Left lung (tissue), 10 donors: ENCODE measurements around the gene PERCC1. TPM values are rescaled to one million over a fixed set of nuclear protein-coding genes. Genes with fewer than 3 reads are reported as not detected.
"Not testable (repeated sequence)": the region's sequence is repeated elsewhere in the genome, so short reads cannot be mapped to it uniquely, and the experiment has no call there.

Experiments used
- ATAC-seq: fragments of 200-7000 bp; cut with Tn5 transposase; one replicate; pipeline ENCODE4 v1.9.1; 2020; ENCODE audit warnings: moderate library complexity
- DNase-seq, 4 donors: peaks; one replicate each; pipeline ENCODE4 v3.0.0-alpha.2; 2013 to 2020
- H3K27ac ChIP-seq, 2 donors: fragments of 200-600 bp; sonication (generic) in 1 of 2; one replicate each; pipeline versions ENCODE4 v1.5.0 to v1.8.0; 2020 to 2021
- H3K27me3 ChIP-seq, 2 donors: fragments of 200-600 bp; sonication (generic) in 1 of 2; one replicate each; pipeline versions ENCODE4 v1.5.0 to v1.8.0; 2020 to 2021
- H3K36me3 ChIP-seq, 2 donors: fragments of 200-600 bp; sonication (generic) in 1 of 2; one replicate each; pipeline versions ENCODE4 v1.5.0 to v1.8.0; 2020 to 2021
- H3K4me1 ChIP-seq, 2 donors: fragments of 200-600 bp; one replicate each; pipeline ENCODE4 v1.8.0; 2021
- H3K4me3 ChIP-seq, 2 donors: fragments of 200-600 bp; sonication (generic) in 1 of 2; one replicate each; pipeline versions ENCODE4 v1.5.0 to v1.8.0; 2020 to 2021; ENCODE audit warnings: mild to moderate bottlenecking in 1 of 2
- H3K9me3 ChIP-seq, 2 donors: fragments of 200-600 bp; sonication (generic) in 1 of 2; one replicate each; pipeline versions ENCODE4 v1.5.0 to v1.8.0; 2020 to 2021
- intact Hi-C, 2 donors: fragments of 100-400 bp; cut with DNase I; formaldehyde crosslinking; loops; one replicate each; pipeline versions ENCODE4 v1.11.2 to v1.14.2; 2022
- polyA plus RNA-seq, 6 donors: library from polyadenylated mRNA; unstranded; fragments of 120-200 nt; gene quantifications; one replicate each; pipeline ENCODE4 v1.2.1, GENCODE V29; 2013; ENCODE audit not compliant: insufficient read length in 6 of 6
- total RNA-seq, 2 donors: library from RNA; stranded (reverse); fragmentation: NEBNext Ultra II Directional; extraction: Animal tissue kit (Norgen Biotek cat#: 25700); gene quantifications; one replicate each; pipeline ENCODE4 v1.2.1, GENCODE V29; 2021
- TF ChIP-seq, protein P1 (sequence below), 2 donors: fragments of 200-600 bp; sonication (generic) in 1 of 2; IDR thresholded peaks; one replicate each; pipeline versions ENCODE4 v1.5.0 to v1.8.0; 2021; ENCODE audit warnings: antibody characterized with exemption in 2 of 2
- donor health status: DM: no; HTN: yes; CAD: no.
- donor health status: DM: no; HTN: no; CAD: no.

Gene PERCC1
- total and polyA plus RNA-seq, 8 donors, result 0.31 to 4.4 (median 3.3) TPM; not detected in 1

GRCh38 chr16:1438229-1439057, 7.6 kb downstream of the PERCC1 start:
- intact Hi-C loops, result no loop called here
- peaks cover 0 to 15% of the 10 kb centered on the region in 2 donors for H3K27me3 ChIP-seq
- H3K4me3 ChIP-seq, result no peak overlapping the region
- ATAC-seq (no peak), DNase-seq (no peak)
- no peak overlapping the region for H3K27ac ChIP-seq
- H3K36me3 ChIP-seq, result no peaks in the 10 kb centered on the region
- H3K4me1 ChIP-seq, result no peaks in the 10 kb centered on the region
- TF ChIP-seq, protein P1, sequence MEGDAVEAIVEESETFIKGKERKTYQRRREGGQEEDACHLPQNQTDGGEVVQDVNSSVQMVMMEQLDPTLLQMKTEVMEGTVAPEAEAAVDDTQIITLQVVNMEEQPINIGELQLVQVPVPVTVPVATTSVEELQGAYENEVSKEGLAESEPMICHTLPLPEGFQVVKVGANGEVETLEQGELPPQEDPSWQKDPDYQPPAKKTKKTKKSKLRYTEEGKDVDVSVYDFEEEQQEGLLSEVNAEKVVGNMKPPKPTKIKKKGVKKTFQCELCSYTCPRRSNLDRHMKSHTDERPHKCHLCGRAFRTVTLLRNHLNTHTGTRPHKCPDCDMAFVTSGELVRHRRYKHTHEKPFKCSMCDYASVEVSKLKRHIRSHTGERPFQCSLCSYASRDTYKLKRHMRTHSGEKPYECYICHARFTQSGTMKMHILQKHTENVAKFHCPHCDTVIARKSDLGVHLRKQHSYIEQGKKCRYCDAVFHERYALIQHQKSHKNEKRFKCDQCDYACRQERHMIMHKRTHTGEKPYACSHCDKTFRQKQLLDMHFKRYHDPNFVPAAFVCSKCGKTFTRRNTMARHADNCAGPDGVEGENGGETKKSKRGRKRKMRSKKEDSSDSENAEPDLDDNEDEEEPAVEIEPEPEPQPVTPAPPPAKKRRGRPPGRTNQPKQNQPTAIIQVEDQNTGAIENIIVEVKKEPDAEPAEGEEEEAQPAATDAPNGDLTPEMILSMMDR (IDR thresholded peaks at IDR 0.05), result no peak
- no peaks in the 10 kb centered on the region for H3K9me3 ChIP-seq

- Histone ChIP-seq H3K36me3 (no peaks in the 10 kb centered on the region), H3K4me1 (no peaks in the 10 kb centered on the region), H3K4me3 (no peak overlapping the region), H3K27me3 (peaks cover 0 to 8% of the 10 kb centered on the region in 2 donors), H3K27ac (no peak overlapping the region), H3K9me3 (no peaks in the 10 kb centered on the region)
- ATAC-seq (no peak), DNase-seq (no peak)
- intact Hi-C loops, result no loop called here
- TF ChIP-seq, protein P1 (IDR thresholded peaks at IDR 0.05), result no peak
Observed at GRCh38 chr16:1439058-1439698, 8.3 kb downstream of the PERCC1 start.

- H3K4me1 ChIP-seq, DNase-seq, ATAC-seq, H3K27ac ChIP-seq, H3K36me3 ChIP-seq, H3K4me3 ChIP-seq, intact Hi-C loops, H3K9me3 ChIP-seq, H3K27me3 ChIP-seq: not testable (repeated sequence)
Observed at GRCh38 chr16:1439699-1440074, 8.8 kb downstream of the PERCC1 start.

- DNase-seq, result no peak
- Histone ChIP-seq H3K9me3 (no peaks in the 10 kb centered on the region), H3K4me3 (no peak overlapping the region), H3K27me3 (peaks cover 0 to 6% of the 10 kb centered on the region in 2 donors), H3K27ac (no peak overlapping the region), H3K36me3 (peaks cover 0 to 19% of the 10 kb centered on the region in 2 donors), H3K4me1 (no peaks in the 10 kb centered on the region)
- intact Hi-C loops, result no loop called here
- no peak for ATAC-seq
- TF ChIP-seq, protein P1 (IDR thresholded peaks at IDR 0.05), result no peak
Observed at GRCh38 chr16:1441391-1441829, 10.5 kb downstream of the PERCC1 start.

DNA sequence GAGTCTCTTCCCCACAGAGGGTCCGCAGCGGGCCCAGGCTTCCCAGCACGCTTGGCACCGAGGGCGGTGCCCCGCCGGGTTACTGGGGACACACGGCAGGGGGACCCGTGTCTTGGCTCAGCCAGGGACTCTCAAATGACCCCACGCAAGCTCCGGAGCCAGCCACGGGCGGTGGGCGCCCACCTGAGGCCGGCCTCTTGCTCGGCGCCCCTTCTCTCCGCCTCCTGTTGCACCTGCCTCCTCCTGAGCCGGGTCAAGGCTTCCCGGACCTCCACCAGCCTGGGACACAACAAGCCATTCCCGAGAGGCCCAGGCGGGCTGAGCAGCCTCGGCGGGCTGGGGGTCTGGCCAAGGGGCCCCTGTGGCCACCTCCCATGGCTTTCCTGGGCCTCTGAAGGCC, 11.8 kb downstream of the PERCC1 start:
- Histone ChIP-seq H3K27ac (no peak overlapping the region), H3K4me1 (no peaks in the 10 kb centered on the region), H3K4me3 (no peak overlapping the region), H3K36me3 (peaks cover 0 to 32% of the 10 kb centered on the region in 2 donors), H3K27me3 (peaks cover 0 to 6% of the 10 kb centered on the region in 2 donors), H3K9me3 (no peaks in the 10 kb centered on the region)
- no peak for DNase-seq
- intact Hi-C loops, result no loop called here
- TF ChIP-seq, protein P1 (IDR thresholded peaks at IDR 0.05), result no peak
- ATAC-seq, result no peak
